ENCODE results near the gene RPL10.
A peak's percentile ranks its signal among the peaks of the same experiment; 100 is the strongest.

Gene RPL10

DNA sequence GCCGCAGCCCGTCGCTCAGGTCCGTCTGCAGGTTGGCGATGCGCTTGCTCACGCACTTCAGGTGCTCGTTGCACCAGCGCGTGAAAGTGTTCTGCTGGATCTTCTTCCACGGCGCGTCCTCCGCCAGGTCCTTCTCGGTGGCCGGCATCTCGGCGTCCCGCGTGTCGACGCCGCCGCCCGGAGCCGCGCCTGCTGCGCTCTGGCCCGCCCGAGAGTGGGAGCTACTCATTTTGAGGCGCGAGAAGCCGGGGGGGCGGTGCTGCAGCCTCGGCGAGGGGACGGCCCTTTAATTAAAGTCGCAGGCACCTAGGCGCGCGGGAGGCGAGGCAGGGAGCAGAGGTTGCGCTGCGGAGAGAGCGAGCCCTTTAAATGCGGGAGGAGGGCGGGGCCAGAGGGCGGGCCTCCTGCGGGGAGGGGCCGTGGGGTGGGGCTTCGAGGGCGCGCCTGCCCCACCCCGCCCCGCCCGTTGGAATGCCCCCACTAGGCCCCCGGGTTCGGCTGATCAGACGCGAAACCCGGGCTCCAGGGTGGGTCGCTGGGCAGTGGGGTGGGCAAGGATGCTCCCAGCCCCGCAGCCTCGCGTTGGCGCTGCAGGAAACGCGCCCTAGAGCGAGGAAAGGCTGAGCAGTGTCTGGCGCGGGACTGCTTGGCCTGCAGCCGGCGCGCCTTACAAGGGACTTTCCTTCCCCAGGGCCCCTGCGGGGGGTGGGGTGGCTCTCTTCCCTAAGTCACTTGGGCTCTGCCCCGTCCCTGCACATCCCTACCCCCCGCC is 27.0 kb upstream of the RPL10 start:
- H3K36me3 ChIP-seq (ENCODE audit: insufficient read depth, low read length), result peaks cover 27% of the 10 kb centered on the region
- peaks cover 6% of the 10 kb centered on the region; the same call in 1 of the 2 replicates for H3K27me3 ChIP-seq (ENCODE audit: insufficient read depth, low read length)
- H3K4me1 ChIP-seq (ENCODE audit: insufficient read depth, low read length), result peaks cover 7% of the 10 kb centered on the region; the same call in 1 of the 2 replicates
- H3K27ac ChIP-seq (ENCODE audit: low read depth, low read length), result peak overlapping the region; percentile 90
- under 1% methylated on average over 76 of the region's 77 CpGs for WGBS
- no peaks in the 10 kb centered on the region for H3K9me3 ChIP-seq (ENCODE audit: insufficient read depth, low read depth, low read length)
- peak overlapping the region; percentile 92 for H3K9ac ChIP-seq (ENCODE audit: low read depth, low read length)
- H3K4me3 ChIP-seq (ENCODE audit: low read length), result peak overlapping the region; percentile 75

DNA sequence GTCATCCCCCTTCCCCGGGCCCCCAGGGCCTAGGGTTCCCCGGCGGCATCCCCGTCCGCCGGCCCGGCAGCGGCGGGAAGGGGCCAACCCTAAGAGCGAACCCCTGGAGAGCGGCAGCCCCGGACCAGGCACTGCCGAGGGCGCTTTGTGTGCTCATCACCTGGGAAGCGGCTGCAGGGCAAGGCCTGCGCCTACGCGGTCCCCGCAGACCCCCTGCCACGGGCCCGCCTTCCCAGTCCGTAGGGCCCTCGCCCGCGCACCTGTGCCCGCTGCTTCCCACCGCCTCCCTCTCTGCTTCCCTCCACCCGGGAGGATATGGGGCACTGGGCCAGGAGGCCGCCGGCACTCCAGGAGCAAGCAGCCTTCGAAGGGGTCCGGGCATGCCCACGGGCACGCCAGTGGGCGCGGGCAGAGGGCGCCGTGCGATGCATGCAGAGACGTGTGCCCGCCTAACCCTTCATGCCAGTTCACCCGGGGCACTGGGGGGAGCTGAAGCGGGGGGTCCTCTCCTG is 26.3 kb upstream of the RPL10 start:
- H3K27me3 ChIP-seq (ENCODE audit: insufficient read depth, low read length), result peaks cover 6% of the 10 kb centered on the region; the same call in 1 of the 2 replicates
- H3K27ac ChIP-seq (ENCODE audit: low read depth, low read length), result peak overlapping the region; percentile 53; the same call in 1 of the 2 replicates
- 7% methylated on average over 43 of the region's 43 CpGs for WGBS
- H3K9me3 ChIP-seq (ENCODE audit: insufficient read depth, low read depth, low read length), result no peaks in the 10 kb centered on the region
- peaks cover 20% of the 10 kb centered on the region for H3K36me3 ChIP-seq (ENCODE audit: insufficient read depth, low read length)
- H3K9ac ChIP-seq (ENCODE audit: low read depth, low read length), result peak overlapping the region; percentile 47; the same call in 1 of the 2 replicates
- peak overlapping the region; percentile 59 for H3K4me3 ChIP-seq (ENCODE audit: low read length)
- peaks cover 7% of the 10 kb centered on the region; the same call in 1 of the 2 replicates for H3K4me1 ChIP-seq (ENCODE audit: insufficient read depth, low read length)

DNA sequence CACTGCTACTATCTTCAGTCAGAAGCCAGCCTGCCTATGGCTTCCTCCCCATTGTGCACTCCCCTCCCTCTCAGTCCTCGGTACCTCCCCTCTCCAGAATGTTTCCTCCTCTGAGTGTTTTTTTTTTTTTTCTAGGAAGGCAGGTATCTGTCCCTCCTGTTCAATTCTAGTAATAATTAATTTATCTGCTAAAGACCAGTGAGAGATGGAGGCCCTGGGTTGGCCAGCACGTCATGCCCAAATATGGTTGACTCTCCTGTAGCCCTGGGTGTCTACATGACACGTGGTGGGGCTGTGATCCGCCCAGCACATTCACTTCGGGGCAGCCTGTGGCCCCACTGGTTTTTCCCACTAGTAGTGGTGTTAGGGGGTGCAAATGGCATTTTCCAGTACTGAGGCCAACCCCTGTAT is 25.6 kb upstream of the RPL10 start:
- Histone ChIP-seq H3K27ac (ENCODE audit: low read depth, low read length) (peak overlapping the region; percentile 64; the same call in 1 of the 2 replicates), H3K27me3 (ENCODE audit: insufficient read depth, low read length) (peaks cover 6% of the 10 kb centered on the region; the same call in 1 of the 2 replicates), H3K9me3 (ENCODE audit: insufficient read depth, low read depth, low read length) (no peaks in the 10 kb centered on the region), H3K9ac (ENCODE audit: low read depth, low read length) (peak overlapping the region; percentile 47; the same call in 1 of the 2 replicates), H3K36me3 (ENCODE audit: insufficient read depth, low read length) (peaks cover 13% of the 10 kb centered on the region), H3K4me3 (ENCODE audit: low read length) (peak overlapping the region; percentile 59), H3K4me1 (ENCODE audit: insufficient read depth, low read length) (peaks cover 7% of the 10 kb centered on the region; the same call in 1 of the 2 replicates)
- 25% methylated on average over 4 of the region's 5 CpGs for WGBS

DNA sequence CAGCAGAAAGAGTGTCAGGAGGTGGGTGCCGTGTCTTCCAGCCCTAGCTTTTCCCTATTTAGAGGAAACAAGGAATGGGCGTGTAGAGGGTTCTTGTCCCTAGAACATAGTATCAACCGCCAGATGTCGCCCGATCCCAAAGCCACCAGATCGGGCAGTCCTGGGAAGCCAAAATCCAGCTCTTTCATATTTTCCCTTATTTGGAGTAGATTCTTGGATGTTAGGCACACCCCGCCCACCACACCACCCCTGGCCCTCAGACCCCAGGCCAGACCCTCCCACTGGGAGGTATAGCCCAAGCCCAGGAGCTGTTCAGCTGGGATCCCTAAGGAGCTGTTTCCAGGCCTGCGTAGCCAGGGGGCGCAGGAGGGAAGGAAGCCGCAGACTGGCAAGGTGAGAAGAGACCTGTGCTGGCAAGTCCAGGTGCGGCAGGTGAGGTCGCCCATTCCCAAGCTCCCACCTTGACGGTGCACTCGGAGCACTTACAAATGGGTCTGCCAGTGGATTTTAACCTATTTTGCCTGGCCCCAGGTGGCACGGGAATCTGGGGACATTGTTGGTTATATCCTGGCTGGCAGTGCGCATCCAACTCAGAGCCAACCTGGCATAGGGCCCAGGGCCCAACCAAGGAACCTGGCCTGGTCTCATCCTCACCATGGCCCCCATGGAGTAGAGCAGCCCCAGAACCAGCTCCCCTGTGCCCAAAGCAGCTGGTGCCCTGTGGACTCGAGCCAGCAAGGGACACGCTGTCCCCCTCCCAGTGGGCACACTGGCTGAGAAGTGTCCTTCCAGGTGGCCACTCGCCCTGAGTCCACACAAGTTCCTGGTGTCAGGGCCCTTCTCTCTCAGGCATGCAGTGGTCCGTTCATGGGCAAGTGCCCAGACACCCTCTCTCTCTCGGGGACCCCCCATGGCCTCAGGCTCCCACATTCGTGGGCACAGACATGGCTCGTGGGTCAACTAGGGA is 24.6 kb upstream of the RPL10 start:
- Histone ChIP-seq H3K9me3 (ENCODE audit: insufficient read depth, low read depth, low read length) (no peaks in the 10 kb centered on the region), H3K9ac (ENCODE audit: low read depth, low read length) (peak overlapping the region; percentile 5; the same call in 1 of the 2 replicates), H3K4me1 (ENCODE audit: insufficient read depth, low read length) (peaks cover 7% of the 10 kb centered on the region; the same call in 1 of the 2 replicates), H3K27me3 (ENCODE audit: insufficient read depth, low read length) (peaks cover 6% of the 10 kb centered on the region; the same call in 1 of the 2 replicates), H3K4me3 (ENCODE audit: low read length) (peak overlapping the region; percentile 47), H3K27ac (ENCODE audit: low read depth, low read length) (peak overlapping the region; percentile 64; the same call in 1 of the 2 replicates), H3K36me3 (ENCODE audit: insufficient read depth, low read length) (0 out of 2 replicates have a peak, but pooled peaks cover 5% of the 10 kb centered on the region)
- WGBS, result 20% methylated on average over 19 of the region's 23 CpGs

DNA sequence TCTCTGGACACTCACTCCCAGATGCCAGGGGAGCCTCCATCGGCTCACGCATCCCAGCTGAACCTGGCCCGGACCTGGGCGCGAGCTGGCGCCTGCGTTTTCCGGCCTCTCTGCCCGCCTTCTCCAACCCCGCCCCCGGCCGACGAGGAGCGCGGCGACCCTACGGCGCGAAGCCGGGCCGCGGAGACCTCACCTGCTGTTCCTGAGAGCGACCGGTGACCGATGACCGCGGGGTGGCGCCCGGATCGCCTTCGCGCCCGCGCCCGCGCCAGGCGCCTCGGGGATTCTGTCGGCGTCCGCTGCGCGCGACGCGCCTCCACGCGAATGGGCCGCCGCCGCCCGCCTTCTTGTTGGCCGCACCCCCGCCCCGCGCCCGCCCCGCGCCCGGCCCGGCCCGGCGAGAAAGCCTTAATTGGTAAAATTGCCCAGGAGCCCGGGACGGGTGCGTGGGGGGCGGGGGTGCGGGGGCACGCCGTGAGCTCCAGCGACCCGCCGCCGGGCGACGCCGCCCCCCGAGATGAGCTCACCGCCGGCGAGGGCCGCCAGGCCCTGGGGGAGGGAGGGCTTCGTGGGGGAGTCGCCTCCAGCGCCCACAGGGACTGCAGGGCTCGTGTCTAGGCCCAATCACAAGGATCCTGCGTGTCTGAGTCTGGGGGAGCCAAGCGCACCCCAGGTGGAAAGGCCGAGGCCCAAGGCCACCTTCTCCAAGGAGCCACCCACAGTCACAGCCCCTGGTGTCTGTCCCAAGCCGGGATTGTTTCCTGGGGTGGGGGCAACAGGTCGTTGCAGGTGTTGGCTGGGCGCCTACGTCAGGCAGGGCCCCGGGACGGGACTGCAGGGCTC is 23.6 kb upstream of the RPL10 start, which contains the start of gene FLNA:
Gene FLNA, minus strand, starts transcription at position 322 of the 843 bp plus-strand sequence. CDS start 3,389 bp downstream, outside the sequence.
- H3K4me1 ChIP-seq (ENCODE audit: insufficient read depth, low read length), result peaks cover 7% of the 10 kb centered on the region; the same call in 1 of the 2 replicates
- H3K9ac ChIP-seq (ENCODE audit: low read depth, low read length), result peak within 1 kb of the TSS; percentile 26; the same call in 1 of the 2 replicates
- peak within 1 kb of the TSS; percentile 47 for H3K4me3 ChIP-seq (ENCODE audit: low read length)
- 0 out of 2 replicates have a peak, but pooled peaks cover 5% of the 10 kb centered on the region for H3K36me3 ChIP-seq (ENCODE audit: insufficient read depth, low read length)
- H3K9me3 ChIP-seq (ENCODE audit: insufficient read depth, low read depth, low read length), result no peaks in the 10 kb centered on the region
- WGBS, result 6% methylated on average over 76 of the region's 95 CpGs
- peak within 1 kb of the TSS; percentile 28; the same call in 1 of the 2 replicates for H3K27ac ChIP-seq (ENCODE audit: low read depth, low read length)
- H3K27me3 ChIP-seq (ENCODE audit: insufficient read depth, low read length), result peaks cover 6% of the 10 kb centered on the region; the same call in 1 of the 2 replicates

DNA sequence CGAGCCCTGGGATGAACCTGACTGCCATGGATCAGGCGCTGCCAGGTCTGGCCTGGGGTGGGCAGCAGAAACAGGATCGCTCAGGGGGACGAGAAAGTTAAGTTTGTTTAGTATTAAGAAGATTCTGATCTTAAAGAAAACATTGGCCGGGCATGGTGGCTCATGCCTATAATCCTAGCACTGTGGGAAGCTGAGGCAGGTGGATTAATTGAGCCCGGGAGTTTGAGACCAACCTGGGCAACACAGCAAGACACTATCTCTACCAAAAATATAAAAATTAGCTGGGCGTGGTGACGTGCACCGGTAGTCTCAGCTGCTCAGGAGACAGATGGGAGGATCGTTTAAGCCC is 23.0 kb upstream of the RPL10 start:
- no peak overlapping the region; the same call in 1 of the 2 replicates for H3K27ac ChIP-seq (ENCODE audit: low read depth, low read length)
- H3K9me3 ChIP-seq (ENCODE audit: insufficient read depth, low read depth, low read length), result no peaks in the 10 kb centered on the region
- peak overlapping the region; percentile 37; the same call in 1 of the 2 replicates for H3K4me3 ChIP-seq (ENCODE audit: low read length)
- H3K27me3 ChIP-seq (ENCODE audit: insufficient read depth, low read length), result peaks cover 6% of the 10 kb centered on the region; the same call in 1 of the 2 replicates
- H3K9ac ChIP-seq (ENCODE audit: low read depth, low read length), result no peak overlapping the region
- H3K4me1 ChIP-seq (ENCODE audit: insufficient read depth, low read length), result peaks cover 7% of the 10 kb centered on the region; the same call in 1 of the 2 replicates
- 69% methylated on average over 9 of the region's 10 CpGs for WGBS
- H3K36me3 ChIP-seq (ENCODE audit: insufficient read depth, low read length), result 0 out of 2 replicates have a peak, but pooled peaks cover 1% of the 10 kb centered on the region

DNA sequence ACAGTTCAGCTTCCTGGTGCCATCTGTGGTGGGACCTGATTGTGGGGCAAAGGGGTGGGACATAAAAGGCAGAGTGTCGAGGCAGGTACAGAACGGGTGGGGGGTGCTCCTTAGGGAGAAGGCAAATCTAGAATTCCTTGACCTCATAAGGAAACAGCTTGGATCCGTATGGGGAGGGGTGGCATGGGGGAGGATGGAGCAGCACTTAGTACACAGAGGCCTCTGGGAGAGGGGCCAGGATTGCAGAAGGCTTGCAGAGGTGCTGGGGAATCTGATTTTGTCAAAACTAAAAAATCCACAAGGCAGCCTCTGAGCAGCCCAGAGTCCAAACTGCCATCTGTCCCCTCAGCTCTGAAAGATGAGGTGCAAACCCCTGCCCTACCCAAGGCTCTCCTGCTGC is 21.4 kb upstream of the RPL10 start:
- Histone ChIP-seq H3K9me3 (ENCODE audit: insufficient read depth, low read depth, low read length) (no peaks in the 10 kb centered on the region), H3K4me1 (ENCODE audit: insufficient read depth, low read length) (peaks cover 12% of the 10 kb centered on the region), H3K36me3 (ENCODE audit: insufficient read depth, low read length) (peaks cover 10% of the 10 kb centered on the region), H3K4me3 (ENCODE audit: low read length) (no peak overlapping the region), H3K9ac (ENCODE audit: low read depth, low read length) (no peak overlapping the region), H3K27ac (ENCODE audit: low read depth, low read length) (no peak overlapping the region), H3K27me3 (ENCODE audit: insufficient read depth, low read length) (peaks cover 6% of the 10 kb centered on the region; the same call in 1 of the 2 replicates)
- WGBS, result 88% methylated on average over 3 of the region's 3 CpGs

DNA sequence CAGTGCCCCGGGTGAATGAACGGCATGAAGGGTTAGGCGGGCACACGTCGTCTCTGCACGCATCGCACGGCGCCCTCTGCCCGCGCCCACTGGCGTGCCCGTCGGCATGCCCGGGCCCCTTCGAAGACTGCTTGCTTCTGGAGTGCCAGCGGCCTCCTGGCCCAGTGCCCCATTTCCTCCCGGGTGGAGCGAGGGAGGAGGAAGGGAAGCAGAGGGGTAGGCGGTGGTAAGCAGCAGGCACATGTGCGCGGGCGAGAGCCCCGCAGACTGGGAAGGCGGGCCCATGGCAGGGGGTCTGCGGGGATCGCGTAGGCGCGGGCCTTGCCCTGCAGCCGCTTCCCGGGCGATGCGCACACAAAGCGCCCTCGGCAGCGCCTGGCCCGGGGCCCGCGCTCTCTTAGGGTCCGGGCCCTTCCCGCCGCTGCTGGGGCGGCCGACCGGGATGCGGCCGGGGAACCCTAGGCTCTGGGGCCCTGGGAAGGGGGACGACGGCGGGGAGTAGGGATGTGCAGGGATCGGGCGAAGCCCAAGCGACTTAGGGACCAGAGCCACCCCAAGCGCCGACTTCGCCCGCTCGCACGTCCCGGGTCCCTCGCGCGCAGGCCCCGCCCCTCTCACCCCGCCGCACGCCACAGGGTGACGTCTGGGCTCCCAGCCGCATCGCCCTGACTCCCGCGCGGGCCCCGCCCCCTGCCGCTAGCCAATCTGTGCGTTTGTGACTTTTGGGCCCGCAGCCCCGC is 19.9 kb upstream of the RPL10 start:
- H3K4me3 ChIP-seq (ENCODE audit: low read length), result peak overlapping the region; percentile 51
- peaks cover 11% of the 10 kb centered on the region for H3K36me3 ChIP-seq (ENCODE audit: insufficient read depth, low read length)
- H3K9me3 ChIP-seq (ENCODE audit: insufficient read depth, low read depth, low read length), result no peaks in the 10 kb centered on the region
- peaks cover 3% of the 10 kb centered on the region; the same call in 1 of the 2 replicates for H3K27me3 ChIP-seq (ENCODE audit: insufficient read depth, low read length)
- peak overlapping the region; percentile 97 for H3K27ac ChIP-seq (ENCODE audit: low read depth, low read length)
- peak overlapping the region; percentile 77 for H3K9ac ChIP-seq (ENCODE audit: low read depth, low read length)
- H3K4me1 ChIP-seq (ENCODE audit: insufficient read depth, low read length), result peaks cover 9% of the 10 kb centered on the region
- 2% methylated on average over 79 of the region's 79 CpGs for WGBS

DNA sequence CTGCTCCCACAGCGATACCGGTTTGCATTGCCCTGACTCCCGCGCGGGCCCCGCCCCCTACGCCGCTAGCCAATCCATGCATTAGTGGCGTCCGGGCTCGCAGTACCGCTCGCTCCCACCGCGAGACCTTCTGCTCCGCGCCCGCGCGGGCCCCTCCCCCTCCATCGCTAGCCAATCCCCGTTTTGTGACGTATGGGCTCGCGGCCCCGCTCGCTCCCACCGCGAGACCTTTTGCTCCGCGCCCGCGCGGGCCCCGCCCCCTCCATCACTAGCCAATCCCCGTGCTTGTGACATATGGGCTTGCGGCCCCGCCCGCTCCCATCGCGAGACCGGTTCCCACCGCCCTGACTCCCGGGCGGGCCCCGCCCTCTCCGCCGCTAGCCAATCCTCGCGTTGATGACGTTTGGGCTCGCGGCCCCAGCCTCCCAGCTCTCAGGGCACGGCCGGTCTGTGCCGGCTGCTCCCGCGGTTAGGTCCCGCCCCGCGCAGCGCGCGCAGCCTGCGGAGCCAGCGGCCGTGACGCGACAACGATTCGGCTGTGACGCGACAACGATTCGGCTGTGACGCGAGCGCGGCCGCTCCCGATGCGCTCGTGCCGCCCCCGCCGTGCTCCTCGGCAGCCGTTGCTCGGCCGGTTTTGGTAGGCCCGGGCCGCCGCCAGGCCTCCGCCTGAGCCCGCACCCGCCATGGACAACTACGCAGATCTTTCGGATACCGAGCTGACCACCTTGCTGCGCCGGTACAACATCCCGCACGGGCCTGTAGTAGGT is 19.2 kb upstream of the RPL10 start, which contains the start of gene EMD:
Gene EMD, plus strand, starts transcription at position 497 of the 770 bp plus-strand sequence. Its CDS starts 190 bp downstream, at position 687.
- peaks cover 3% of the 10 kb centered on the region; the same call in 1 of the 2 replicates for H3K27me3 ChIP-seq (ENCODE audit: insufficient read depth, low read length)
- H3K27ac ChIP-seq (ENCODE audit: low read depth, low read length), result peak within 1 kb of the TSS; percentile 99
- peak within 1 kb of the TSS; percentile 96 for H3K9ac ChIP-seq (ENCODE audit: low read depth, low read length)
- H3K9me3 ChIP-seq (ENCODE audit: insufficient read depth, low read depth, low read length), result no peaks in the 10 kb centered on the region
- H3K4me3 ChIP-seq (ENCODE audit: low read length), result peak within 1 kb of the TSS; percentile 85
- peaks cover 6% of the 10 kb centered on the region for H3K4me1 ChIP-seq (ENCODE audit: insufficient read depth, low read length)
- peaks cover 11% of the 10 kb centered on the region for H3K36me3 ChIP-seq (ENCODE audit: insufficient read depth, low read length)
- under 1% methylated on average over 103 of the region's 103 CpGs for WGBS

Data from HUES64 (cell line).